Measurements from ENCODE around the gene RRAS2.

GRCh38 chr11:14372011-14372410 is 13.0 kb upstream of the RRAS2 start:
- TF ChIP-seq, protein P1, sequence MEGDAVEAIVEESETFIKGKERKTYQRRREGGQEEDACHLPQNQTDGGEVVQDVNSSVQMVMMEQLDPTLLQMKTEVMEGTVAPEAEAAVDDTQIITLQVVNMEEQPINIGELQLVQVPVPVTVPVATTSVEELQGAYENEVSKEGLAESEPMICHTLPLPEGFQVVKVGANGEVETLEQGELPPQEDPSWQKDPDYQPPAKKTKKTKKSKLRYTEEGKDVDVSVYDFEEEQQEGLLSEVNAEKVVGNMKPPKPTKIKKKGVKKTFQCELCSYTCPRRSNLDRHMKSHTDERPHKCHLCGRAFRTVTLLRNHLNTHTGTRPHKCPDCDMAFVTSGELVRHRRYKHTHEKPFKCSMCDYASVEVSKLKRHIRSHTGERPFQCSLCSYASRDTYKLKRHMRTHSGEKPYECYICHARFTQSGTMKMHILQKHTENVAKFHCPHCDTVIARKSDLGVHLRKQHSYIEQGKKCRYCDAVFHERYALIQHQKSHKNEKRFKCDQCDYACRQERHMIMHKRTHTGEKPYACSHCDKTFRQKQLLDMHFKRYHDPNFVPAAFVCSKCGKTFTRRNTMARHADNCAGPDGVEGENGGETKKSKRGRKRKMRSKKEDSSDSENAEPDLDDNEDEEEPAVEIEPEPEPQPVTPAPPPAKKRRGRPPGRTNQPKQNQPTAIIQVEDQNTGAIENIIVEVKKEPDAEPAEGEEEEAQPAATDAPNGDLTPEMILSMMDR (IDR thresholded peaks at IDR 0.05; ENCODE audit: insufficient read depth, low read depth, low read length) = no peak
- no peak for TF ChIP-seq EZH2 (IDR thresholded peaks at IDR 0.05; ENCODE audit: insufficient read depth, low read length)

Measured in astrocyte (in vitro differentiated cells and primary cell).